K562 (cell line): ENCODE results near the gene ZNF438.
"Not testable (repeated sequence)": the region's sequence is repeated elsewhere in the genome, so short reads cannot be mapped to it uniquely, and the experiment has no call there.

ENCODE experiments used
- C11orf30 ChIP-seq: fragments of 450-650 bp; IDR thresholded peaks from 2 replicates; pipeline ENCODE4 v1.6.1; 2016; ENCODE audit warnings: low read depth, mild to moderate bottlenecking
- CTCF ChIP-seq, 3 experiments: IDR thresholded peaks in 2 of 3; conservative IDR thresholded peaks in 1 of 3; 2 replicates each; pipeline ENCODE4 v1.5.1; 2011 to 2012; ENCODE audit warnings: low read length in 3 of 3, mild to moderate bottlenecking in 3 of 3, control low read depth in 2 of 3, improper control_type of control experiment in 1 of 3, inconsistent platforms in 1 of 3, low read depth in 1 of 3, mixed read lengths in 1 of 3, moderate library complexity in 1 of 3; ENCODE audit not compliant: insufficient read depth in 2 of 3
- DEAF1 ChIP-seq: fragments of 450-650 bp; formaldehyde crosslinking; IDR thresholded peaks from 2 replicates; pipeline ENCODE4 v1.4.0; 2020; ENCODE audit warnings: mild to moderate bottlenecking, moderate library complexity
- EP300 ChIP-seq: IDR thresholded peaks from 2 replicates; pipeline ENCODE4 v1.6.1; 2012; ENCODE audit warnings: low read length, improper control_type of control experiment
- FOXA3 ChIP-seq, 2 experiments: fragments of 450-650 bp in 1 of 2; sonication (generic) in 1 of 2; formaldehyde crosslinking; IDR thresholded peaks in 1 of 2; conservative IDR thresholded peaks in 1 of 2; 2 replicates each; pipeline versions ENCODE4 v1.4.0 to v1.8.0; 2020 to 2022; ENCODE audit warnings: mild to moderate bottlenecking in 2 of 2, missing genetic modification reagents in 1 of 2
- MNT ChIP-seq, 2 experiments: fragments of 450-650 bp; conservative IDR thresholded peaks; 2 replicates each; pipeline ENCODE4 v1.6.1; 2017; ENCODE audit warnings: mild to moderate bottlenecking in 2 of 2, moderate library complexity in 2 of 2
- NCOA2 ChIP-seq, 2 experiments: fragments of 450-650 bp; IDR thresholded peaks; 2 replicates each; pipeline ENCODE4 v1.6.1; 2018; ENCODE audit warnings: mild to moderate bottlenecking in 2 of 2, moderate library complexity in 1 of 2; ENCODE audit not compliant: partially characterized antibody in 2 of 2
- POLR2A ChIP-seq: fragments of 450-650 bp; conservative IDR thresholded peaks from 2 replicates; pipeline ENCODE4 v1.6.1; 2016
- RBFOX2 ChIP-seq: fragments of 200-400 bp; formaldehyde crosslinking; IDR thresholded peaks from 2 replicates; pipeline ENCODE4 v1.6.1; 2017; ENCODE audit warnings: low read depth, mild to moderate bottlenecking, low read length, moderate library complexity
- RFX5 ChIP-seq: IDR thresholded peaks from 2 replicates; pipeline ENCODE4 v1.6.1; 2011; ENCODE audit warnings: low read depth, mild to moderate bottlenecking, improper control_type of control experiment, low read length
- SNIP1 ChIP-seq: fragments of 450-650 bp; IDR thresholded peaks from 2 replicates; pipeline ENCODE4 v1.7.1; 2017; ENCODE audit warnings: low read depth, mild to moderate bottlenecking
- THRB ChIP-seq: fragments of 450-650 bp; formaldehyde crosslinking; conservative IDR thresholded peaks from 2 replicates; pipeline ENCODE4 v1.4.0; 2022; ENCODE audit warnings: mild to moderate bottlenecking, missing genetic modification characterization
- ZNF274 ChIP-seq: IDR thresholded peaks from 2 replicates; pipeline ENCODE4 v1.6.1; 2011; ENCODE audit warnings: low read depth, mild to moderate bottlenecking, low read length, moderate library complexity, borderline replicate concordance

- not testable (repeated sequence) for TF ChIP-seq FOXA3 (CRISPR knock-in tag; conservative IDR thresholded peaks at IDR 0.05 in 1 of 2, IDR thresholded peaks at IDR 0.05 in 1 of 2); SNIP1; EP300; NCOA2 (IDR thresholded peaks at IDR 0.05; ENCODE audit: partially characterized antibody in 2 of 2); THRB (CRISPR knock-in tag); ZNF274; DEAF1; RBFOX2; POLR2A; CTCF (IDR thresholded peaks at IDR 0.05 in 2 of 3, conservative IDR thresholded peaks at IDR 0.05 in 1 of 3; ENCODE audit: insufficient read depth in 2 of 3, low read depth in 1 of 3, low read length in 3 of 3); RFX5; C11orf30; MNT (conservative IDR thresholded peaks at IDR 0.05)
Measured at GRCh38 chr10:31026279-31026678, 5.4 kb downstream of the ZNF438 start.
